CD4-positive, CD25-positive, alpha-beta regulatory T cell (primary cell): ENCODE data around the gene PPP1R9A. TPM values are rescaled to one million over a fixed set of nuclear protein-coding genes. Genes with fewer than 3 reads are reported as not detected.

Experiments
- ATAC-seq, 2 donors: fragments of 150-1000 bp; cut with Tn5 transposase; one replicate each; pipeline ENCODE4 v1.10.0; 2021; ENCODE audit warnings: low read depth in 2 of 2, moderate number of reproducible peaks in 2 of 2, moderate library complexity in 1 of 2
- DNase-seq, 3 donors: peaks; one replicate each; pipeline versions ENCODE4 v3.0.0 to v3.0.0-alpha.2; 2012 to 2022; ENCODE audit warnings: mixed read lengths in 1 of 3
- H3K27ac ChIP-seq: one replicate; pipeline ENCODE4 v1.7.0; 2013; ENCODE audit warnings: mild to moderate bottlenecking, low read length; ENCODE audit not compliant: insufficient read depth, poor library complexity, severe bottlenecking
- H3K27me3 ChIP-seq: one replicate; pipeline ENCODE4 v1.7.0; 2013; ENCODE audit warnings: low read length; ENCODE audit not compliant: control insufficient read depth, insufficient read depth
- H3K36me3 ChIP-seq: one replicate; pipeline ENCODE4 v1.7.0; 2013; ENCODE audit warnings: mild to moderate bottlenecking, low read length, moderate library complexity; ENCODE audit not compliant: control insufficient read depth, insufficient read depth
- H3K4me1 ChIP-seq: 2 replicates; pipeline ENCODE4 v1.7.0; 2013; ENCODE audit warnings: mild to moderate bottlenecking, low read length; ENCODE audit not compliant: insufficient read depth, control insufficient read depth, poor library complexity, severe bottlenecking
- H3K4me3 ChIP-seq: one replicate; pipeline ENCODE4 v1.7.0; 2013; ENCODE audit warnings: low read depth, mild to moderate bottlenecking, low read length, moderate library complexity
- H3K9me3 ChIP-seq, 2 experiments: 1 replicate in 1 of 2; 2 replicates in 1 of 2; pipeline ENCODE4 v1.7.0; 2013; ENCODE audit warnings: low read length in 2 of 2, mild to moderate bottlenecking in 1 of 2, moderate library complexity in 1 of 2; ENCODE audit not compliant: control insufficient read depth in 2 of 2
- H3K27ac Mint-ChIP-seq, 3 donors: one replicate each; pipeline ENCODE4 v1.8.0; 2020 to 2022; ENCODE audit warnings: mild to moderate bottlenecking in 3 of 3, mixed read lengths in 3 of 3, moderate library complexity in 2 of 3
- H3K27me3 Mint-ChIP-seq: one replicate; pipeline ENCODE4 v1.8.0; 2022; ENCODE audit warnings: mild to moderate bottlenecking, mixed read lengths
- H3K36me3 Mint-ChIP-seq: one replicate; pipeline ENCODE4 v1.8.0; 2020; ENCODE audit warnings: mixed read lengths
- H3K4me1 Mint-ChIP-seq, 4 donors: one replicate each; pipeline ENCODE4 v1.8.0; 2020 to 2022; ENCODE audit warnings: mixed read lengths in 4 of 4, mild to moderate bottlenecking in 1 of 4
- H3K4me3 Mint-ChIP-seq, 4 donors: one replicate each; pipeline ENCODE4 v1.8.0; 2020 to 2022; ENCODE audit warnings: mild to moderate bottlenecking in 4 of 4, mixed read lengths in 4 of 4, moderate library complexity in 3 of 4
- H3K9me3 Mint-ChIP-seq, 7 donors: one replicate each; pipeline ENCODE4 v1.8.0; 2020 to 2022; ENCODE audit warnings: mixed read lengths in 7 of 7, mild to moderate bottlenecking in 3 of 7, moderate library complexity in 2 of 7
- polyA plus RNA-seq, 4 donors: library from polyadenylated mRNA; unstranded; fragments of 300-500 nt; fragmentation: Illumina TruSeq; gene quantifications; one replicate each; pipeline ENCODE4 v1.2.3, GENCODE V29; 2021
- total RNA-seq: library from RNA; stranded (reverse); gene quantifications from one replicate; pipeline ENCODE4 v1.2.3, GENCODE V29; 2022

PPP1R9A gene
- total and polyA plus RNA-seq, 5 donors from 2014 or later = not detected

- H3K4me1 ChIP-seq = no peaks in the 10 kb centered on the region
- Mint-ChIP-seq H3K4me3 (no peak overlapping the region), H3K4me1 (no peaks in the 10 kb centered on the region), H3K9me3 (peaks cover 0 to 3% (median 0%) of the 10 kb centered on the region in 7 donors), H3K27ac (no peak overlapping the region), H3K27me3 (peaks cover 6% of the 10 kb centered on the region), H3K36me3 (no peaks in the 10 kb centered on the region)
- no peaks in the 10 kb centered on the region for H3K27me3 ChIP-seq
- ATAC-seq = no peak
- H3K36me3 ChIP-seq = no peaks in the 10 kb centered on the region
- no peak for DNase-seq
- H3K4me3 ChIP-seq = no peak overlapping the region
- no peaks in the 10 kb centered on the region for H3K9me3 ChIP-seq
- no peak overlapping the region for H3K27ac ChIP-seq
Measured at GRCh38 chr7:95312561-95312960, 405.2 kb downstream of the PPP1R9A start.

- Histone ChIP-seq H3K36me3 (no peaks in the 10 kb centered on the region), H3K4me3 (no peak overlapping the region), H3K4me1 (no peaks in the 10 kb centered on the region), H3K27me3 (no peaks in the 10 kb centered on the region), H3K9me3 (no peaks in the 10 kb centered on the region), H3K27ac (no peak overlapping the region)
- H3K9me3 Mint-ChIP-seq = peaks cover 0 to 4% (median 0%) of the 10 kb centered on the region in 7 donors
- no peak for DNase-seq
- H3K36me3 Mint-ChIP-seq = no peaks in the 10 kb centered on the region
- H3K4me3 Mint-ChIP-seq = no peak overlapping the region
- peaks cover 0 to 2% (median 0%) of the 10 kb centered on the region in 4 donors for H3K4me1 Mint-ChIP-seq
- H3K27me3 Mint-ChIP-seq = peaks cover 6% of the 10 kb centered on the region
- ATAC-seq = no peak
- no peak overlapping the region for H3K27ac Mint-ChIP-seq
Measured at GRCh38 chr7:95316588-95316987, 409.2 kb downstream of the PPP1R9A start.

- no peaks in the 10 kb centered on the region for H3K4me1 ChIP-seq
- H3K27me3 Mint-ChIP-seq = peaks cover 6% of the 10 kb centered on the region
- H3K4me3 Mint-ChIP-seq = no peak overlapping the region
Measured at GRCh38 chr7:95317546-95317945, 410.2 kb downstream of the PPP1R9A start.

GRCh38 chr7:95317966-95318365 is 410.6 kb downstream of the PPP1R9A start:
- Mint-ChIP-seq H3K27me3 (peaks cover 6% of the 10 kb centered on the region), H3K27ac (no peak overlapping the region), H3K36me3 (no peaks in the 10 kb centered on the region), H3K4me1 (peaks cover 0 to 2% (median 0%) of the 10 kb centered on the region in 4 donors), H3K9me3 (peaks cover 0 to 4% (median 0%) of the 10 kb centered on the region in 7 donors), H3K4me3 (no peak overlapping the region)
- Histone ChIP-seq H3K27ac (no peak overlapping the region), H3K4me1 (no peaks in the 10 kb centered on the region), H3K9me3 (no peaks in the 10 kb centered on the region), H3K36me3 (no peaks in the 10 kb centered on the region), H3K4me3 (no peak overlapping the region), H3K27me3 (no peaks in the 10 kb centered on the region)
- DNase-seq (no peak), ATAC-seq (no peak)

More at GRCh38 chr7:95317546-95317945, 410.2 kb downstream of the PPP1R9A start:
- Mint-ChIP-seq H3K27ac (no peak overlapping the region), H3K9me3 (peaks cover 0 to 4% (median 0%) of the 10 kb centered on the region in 7 donors), H3K36me3 (no peaks in the 10 kb centered on the region), H3K4me1 (peaks cover 0 to 2% (median 0%) of the 10 kb centered on the region in 4 donors)
- Histone ChIP-seq H3K36me3 (no peaks in the 10 kb centered on the region), H3K27me3 (no peaks in the 10 kb centered on the region), H3K4me3 (no peak overlapping the region), H3K9me3 (no peaks in the 10 kb centered on the region), H3K27ac (no peak overlapping the region)
- ATAC-seq (no peak), DNase-seq (no peak)

- Mint-ChIP-seq H3K36me3 (no peaks in the 10 kb centered on the region), H3K27me3 (peaks cover 6% of the 10 kb centered on the region), H3K27ac (no peak overlapping the region), H3K4me1 (peaks cover 0 to 2% (median 0%) of the 10 kb centered on the region in 4 donors), H3K9me3 (peaks cover 0 to 2% (median 0%) of the 10 kb centered on the region in 7 donors), H3K4me3 (no peak overlapping the region)
- no peaks in the 10 kb centered on the region for H3K9me3 ChIP-seq
- no peak overlapping the region for H3K4me3 ChIP-seq
- H3K36me3 ChIP-seq = no peaks in the 10 kb centered on the region
- DNase-seq (no peak), ATAC-seq (no peak)
- no peaks in the 10 kb centered on the region for H3K4me1 ChIP-seq
- no peaks in the 10 kb centered on the region for H3K27me3 ChIP-seq
- no peak overlapping the region for H3K27ac ChIP-seq
Measured at GRCh38 chr7:95318501-95319100, 411.2 kb downstream of the PPP1R9A start.

GRCh38 chr7:95319570-95319969 is 412.2 kb downstream of the PPP1R9A start:
- no peaks in the 10 kb centered on the region for H3K27me3 ChIP-seq
- H3K9me3 ChIP-seq = no peaks in the 10 kb centered on the region
- ATAC-seq = no peak
- no peaks in the 10 kb centered on the region for H3K36me3 Mint-ChIP-seq
- peaks cover 0 to 2% (median 0%) of the 10 kb centered on the region in 4 donors for H3K4me1 Mint-ChIP-seq
- no peaks in the 10 kb centered on the region for H3K4me1 ChIP-seq
- no peak overlapping the region for H3K4me3 ChIP-seq
- H3K9me3 Mint-ChIP-seq = peaks cover 0 to 2% (median 0%) of the 10 kb centered on the region in 7 donors
- no peaks in the 10 kb centered on the region for H3K36me3 ChIP-seq
- H3K27ac ChIP-seq = no peak overlapping the region
- H3K4me3 Mint-ChIP-seq = no peak overlapping the region
- H3K27ac Mint-ChIP-seq = no peak overlapping the region
- H3K27me3 Mint-ChIP-seq = peaks cover 6% of the 10 kb centered on the region
- DNase-seq = no peak

- Mint-ChIP-seq H3K27ac (no peak overlapping the region), H3K4me1 (peaks cover 0 to 5% (median 0%) of the 10 kb centered on the region in 4 donors), H3K4me3 (no peak overlapping the region), H3K27me3 (peaks cover 2% of the 10 kb centered on the region), H3K9me3 (peaks cover 0 to 5% (median 0%) of the 10 kb centered on the region in 7 donors), H3K36me3 (no peaks in the 10 kb centered on the region)
- no peaks in the 10 kb centered on the region for H3K27me3 ChIP-seq
- ATAC-seq (no peak), DNase-seq (no peak)
- no peaks in the 10 kb centered on the region for H3K36me3 ChIP-seq
- no peaks in the 10 kb centered on the region for H3K9me3 ChIP-seq
- no peaks in the 10 kb centered on the region for H3K4me1 ChIP-seq
- no peak overlapping the region for H3K4me3 ChIP-seq
- no peak overlapping the region for H3K27ac ChIP-seq
Measured at GRCh38 chr7:95320651-95321050, 413.3 kb downstream of the PPP1R9A start.

- DNase-seq (no peak), ATAC-seq (no peak)
- Mint-ChIP-seq H3K4me3 (no peak overlapping the region), H3K27me3 (no peaks in the 10 kb centered on the region), H3K27ac (no peak overlapping the region), H3K9me3 (peaks cover 0 to 5% (median 0%) of the 10 kb centered on the region in 7 donors), H3K4me1 (peaks cover 0 to 5% (median 0%) of the 10 kb centered on the region in 4 donors), H3K36me3 (no peaks in the 10 kb centered on the region)
- Histone ChIP-seq H3K4me1 (no peaks in the 10 kb centered on the region), H3K27ac (no peak overlapping the region), H3K4me3 (no peak overlapping the region), H3K27me3 (peaks cover 2% of the 10 kb centered on the region), H3K9me3 (no peaks in the 10 kb centered on the region), H3K36me3 (no peaks in the 10 kb centered on the region)
Measured at GRCh38 chr7:95321720-95322119, 414.3 kb downstream of the PPP1R9A start.
